Esophagus squamous epithelium (tissue), 4 donors: ENCODE measurements around the gene ABCC9.

Source experiments
- POLR2A ChIP-seq, 4 donors: fragments of 450-650 bp; IDR thresholded peaks; one replicate each; pipeline ENCODE4 v1.6.1; 2017; ENCODE audit warnings: antibody characterized with exemption in 4 of 4, mild to moderate bottlenecking in 4 of 4, moderate library complexity in 3 of 4
- TF ChIP-seq, protein P1 (sequence below), 6 experiments: fragments of 450-650 bp in 4 of 6; fragments of 200-600 bp in 2 of 6; sonication (generic) in 2 of 6; IDR thresholded peaks; one replicate each; pipeline ENCODE4 v1.5.1; 2016 to 2019; ENCODE audit warnings: antibody characterized with exemption in 6 of 6, mild to moderate bottlenecking in 4 of 6, moderate library complexity in 4 of 6

DNA sequence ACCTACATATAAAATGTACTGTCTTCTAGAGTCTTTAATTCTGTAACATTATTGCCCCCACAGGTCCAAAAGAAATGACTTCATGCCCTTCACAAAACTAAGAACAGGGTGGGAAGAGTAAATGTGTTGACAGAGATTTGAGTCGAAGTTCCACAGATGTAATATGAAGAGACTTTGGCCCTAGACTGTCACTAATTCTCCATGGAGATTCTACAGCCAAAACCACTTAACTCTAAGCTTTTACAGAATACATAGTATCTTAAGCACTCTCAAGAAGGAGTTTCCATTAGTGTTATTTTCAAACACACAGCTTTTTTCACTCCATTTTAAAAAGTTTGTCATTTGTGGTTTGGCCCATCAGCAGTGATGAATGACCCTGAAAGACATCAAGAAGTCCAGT, 56.3 kb downstream of the ABCC9 start:
- TF ChIP-seq, protein P1, sequence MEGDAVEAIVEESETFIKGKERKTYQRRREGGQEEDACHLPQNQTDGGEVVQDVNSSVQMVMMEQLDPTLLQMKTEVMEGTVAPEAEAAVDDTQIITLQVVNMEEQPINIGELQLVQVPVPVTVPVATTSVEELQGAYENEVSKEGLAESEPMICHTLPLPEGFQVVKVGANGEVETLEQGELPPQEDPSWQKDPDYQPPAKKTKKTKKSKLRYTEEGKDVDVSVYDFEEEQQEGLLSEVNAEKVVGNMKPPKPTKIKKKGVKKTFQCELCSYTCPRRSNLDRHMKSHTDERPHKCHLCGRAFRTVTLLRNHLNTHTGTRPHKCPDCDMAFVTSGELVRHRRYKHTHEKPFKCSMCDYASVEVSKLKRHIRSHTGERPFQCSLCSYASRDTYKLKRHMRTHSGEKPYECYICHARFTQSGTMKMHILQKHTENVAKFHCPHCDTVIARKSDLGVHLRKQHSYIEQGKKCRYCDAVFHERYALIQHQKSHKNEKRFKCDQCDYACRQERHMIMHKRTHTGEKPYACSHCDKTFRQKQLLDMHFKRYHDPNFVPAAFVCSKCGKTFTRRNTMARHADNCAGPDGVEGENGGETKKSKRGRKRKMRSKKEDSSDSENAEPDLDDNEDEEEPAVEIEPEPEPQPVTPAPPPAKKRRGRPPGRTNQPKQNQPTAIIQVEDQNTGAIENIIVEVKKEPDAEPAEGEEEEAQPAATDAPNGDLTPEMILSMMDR (IDR thresholded peaks at IDR 0.05) = no peak
- no peak for TF ChIP-seq POLR2A (IDR thresholded peaks at IDR 0.05)
